ENCODE measurements around the gene YWHAG.

The YWHAG gene

GRCh38 chr7:76333511-76334101 lies 25.2 kb downstream of the YWHAG start:
- H3K4me3 ChIP-seq (ENCODE audit: low read depth, low read length): no peak overlapping the region
- DNase-seq (ENCODE audit: low read depth, low spot score): no peak
- in situ Hi-C loops (cut with HindIII; ENCODE audit: low sequenced_read_pairs): no loop called here
- no peak for TF ChIP-seq CTCF (IDR thresholded peaks at IDR 0.05; ENCODE audit: low read depth, low read length)

- no peak for TF ChIP-seq CTCF (IDR thresholded peaks at IDR 0.05; ENCODE audit: low read depth, low read length)
- no peak overlapping the region for H3K4me3 ChIP-seq (ENCODE audit: low read depth, low read length)
- in situ Hi-C loops (cut with HindIII; ENCODE audit: low sequenced_read_pairs): no loop called here
- no peak for DNase-seq (ENCODE audit: low read depth, low spot score)
Observed at GRCh38 chr7:76332078-76332477, 26.7 kb downstream of the YWHAG start.

GRCh38 chr7:76330673-76331072 lies 28.1 kb downstream of the YWHAG start:
- TF ChIP-seq CTCF (IDR thresholded peaks at IDR 0.05; ENCODE audit: low read depth, low read length): no peak
- DNase-seq (ENCODE audit: low read depth, low spot score): no peak
- in situ Hi-C loops (cut with HindIII; ENCODE audit: low sequenced_read_pairs): no loop called here
- H3K4me3 ChIP-seq (ENCODE audit: low read depth, low read length): no peak overlapping the region

GRCh38 chr7:76330261-76330660 lies 28.5 kb downstream of the YWHAG start:
- no peak for DNase-seq (ENCODE audit: low read depth, low spot score)
- in situ Hi-C loops (cut with HindIII; ENCODE audit: low sequenced_read_pairs): no loop called here
- no peak overlapping the region for H3K4me3 ChIP-seq (ENCODE audit: low read depth, low read length)
- TF ChIP-seq CTCF (IDR thresholded peaks at IDR 0.05; ENCODE audit: low read depth, low read length): no peak

- DNase-seq (ENCODE audit: low read depth, low spot score): no peak
- H3K4me3 ChIP-seq (ENCODE audit: low read depth, low read length): no peak overlapping the region
- in situ Hi-C loops (cut with HindIII; ENCODE audit: low sequenced_read_pairs): no loop called here
- no peak for TF ChIP-seq CTCF (IDR thresholded peaks at IDR 0.05; ENCODE audit: low read depth, low read length)
Observed at GRCh38 chr7:76329479-76329878, 29.3 kb downstream of the YWHAG start.

GRCh38 chr7:76328389-76328788 lies 30.4 kb downstream of the YWHAG start:
- TF ChIP-seq CTCF (IDR thresholded peaks at IDR 0.05; ENCODE audit: low read depth, low read length): no peak
- H3K4me3 ChIP-seq (ENCODE audit: low read depth, low read length): no peak overlapping the region
- DNase-seq (ENCODE audit: low read depth, low spot score): no peak
- in situ Hi-C loops (cut with HindIII; ENCODE audit: low sequenced_read_pairs): no loop called here

- TF ChIP-seq CTCF (IDR thresholded peaks at IDR 0.05; ENCODE audit: low read depth, low read length): no peak
- no peak for DNase-seq (ENCODE audit: low read depth, low spot score)
- in situ Hi-C loops (cut with HindIII; ENCODE audit: low sequenced_read_pairs): no loop called here
- no peak overlapping the region for H3K4me3 ChIP-seq (ENCODE audit: low read depth, low read length)
Observed at GRCh38 chr7:76327610-76328009, 31.2 kb downstream of the YWHAG start.

All from astrocyte of the spinal cord (primary cell).